ENCODE measurements around the gene ZNF524.

- TF ChIP-seq CTCF (IDR thresholded peaks at IDR 0.05) (no peak), POLR2A (IDR thresholded peaks at IDR 0.05) (no peak)
Observed at GRCh38 chr19:55606471-55606787, 6.3 kb downstream of the ZNF524 start.
